ENCODE measurements around the gene ZDHHC14.

The ZDHHC14 gene

GRCh38 chr6:157453978-157454377 is 73.0 kb downstream of the ZDHHC14 start:
- Histone ChIP-seq H3K4me2 (ENCODE audit: low read depth, low read length) (no peak overlapping the region), H4K20me1 (ENCODE audit: insufficient read depth, low read length) (no peaks in the 10 kb centered on the region), H3K36me3 (replicated peaks; ENCODE audit: insufficient read depth, low read length) (no peaks in the 10 kb centered on the region), H3K9me3 (replicated peaks; ENCODE audit: insufficient read depth, low read length) (no peaks in the 10 kb centered on the region), H3K9me2 (replicated peaks; ENCODE audit: insufficient read depth, low read length) (no peaks in the 10 kb centered on the region), H2AFZ (ENCODE audit: low read length) (no peak overlapping the region), H3K79me2 (ENCODE audit: low read length) (no peaks in the 10 kb centered on the region), H3K27ac (ENCODE audit: low read length) (no peak overlapping the region), H3K9ac (ENCODE audit: low read length) (no peak overlapping the region), H3K4me3 (ENCODE audit: low read length) (no peak overlapping the region), H3F3A (ENCODE audit: insufficient read depth, low read length) (no peaks in the 10 kb centered on the region), H3K4me1 (ENCODE audit: low read length) (no peaks in the 10 kb centered on the region), H3K27me3 (replicated peaks; ENCODE audit: insufficient read depth, low read length) (no peaks in the 10 kb centered on the region)
- no peak for TF ChIP-seq EZH2phosphoT487 (IDR thresholded peaks at IDR 0.05; ENCODE audit: low read length)
- TF ChIP-seq EZH2 (optimal IDR thresholded peaks at IDR 0.05; ENCODE audit: low read depth, low read length) = no peak
- TF ChIP-seq CTCF (IDR thresholded peaks at IDR 0.05; ENCODE audit: low read length) = no peak
- DNase-seq = no peak

- Histone ChIP-seq H3K27me3 (replicated peaks; ENCODE audit: insufficient read depth, low read length) (no peaks in the 10 kb centered on the region), H3K36me3 (replicated peaks; ENCODE audit: insufficient read depth, low read length) (no peaks in the 10 kb centered on the region), H3K79me2 (ENCODE audit: low read length) (no peaks in the 10 kb centered on the region), H3K4me2 (ENCODE audit: low read depth, low read length) (no peak overlapping the region), H3K9me3 (replicated peaks; ENCODE audit: insufficient read depth, low read length) (no peaks in the 10 kb centered on the region), H3K9me2 (replicated peaks; ENCODE audit: insufficient read depth, low read length) (no peaks in the 10 kb centered on the region), H2AFZ (ENCODE audit: low read length) (no peak overlapping the region), H3K4me1 (ENCODE audit: low read length) (no peaks in the 10 kb centered on the region), H3K4me3 (ENCODE audit: low read length) (no peak overlapping the region), H4K20me1 (ENCODE audit: insufficient read depth, low read length) (no peaks in the 10 kb centered on the region), H3K27ac (ENCODE audit: low read length) (no peak overlapping the region), H3K9ac (ENCODE audit: low read length) (no peak overlapping the region), H3F3A (ENCODE audit: insufficient read depth, low read length) (no peaks in the 10 kb centered on the region)
- TF ChIP-seq EZH2 (optimal IDR thresholded peaks at IDR 0.05; ENCODE audit: low read depth, low read length) (no peak), CTCF (IDR thresholded peaks at IDR 0.05; ENCODE audit: low read length) (no peak), EZH2phosphoT487 (IDR thresholded peaks at IDR 0.05; ENCODE audit: low read length) (no peak)
- no peak for DNase-seq
These were observed 74.0 kb downstream of the ZDHHC14 start for GRCh38 chr6:157454762-157455714.

GRCh38 chr6:157455731-157456523 is 74.9 kb downstream of the ZDHHC14 start:
- Histone ChIP-seq H3K36me3 (replicated peaks; ENCODE audit: insufficient read depth, low read length) (no peaks in the 10 kb centered on the region), H3K4me2 (ENCODE audit: low read depth, low read length) (no peak overlapping the region), H3F3A (ENCODE audit: insufficient read depth, low read length) (no peaks in the 10 kb centered on the region), H3K27me3 (replicated peaks; ENCODE audit: insufficient read depth, low read length) (no peaks in the 10 kb centered on the region), H3K27ac (ENCODE audit: low read length) (no peak overlapping the region), H3K79me2 (ENCODE audit: low read length) (no peaks in the 10 kb centered on the region), H3K4me3 (ENCODE audit: low read length) (no peak overlapping the region), H3K9me2 (replicated peaks; ENCODE audit: insufficient read depth, low read length) (no peaks in the 10 kb centered on the region), H4K20me1 (ENCODE audit: insufficient read depth, low read length) (no peaks in the 10 kb centered on the region), H2AFZ (ENCODE audit: low read length) (no peak overlapping the region), H3K9ac (ENCODE audit: low read length) (no peak overlapping the region), H3K4me1 (ENCODE audit: low read length) (no peaks in the 10 kb centered on the region), H3K9me3 (replicated peaks; ENCODE audit: insufficient read depth, low read length) (no peaks in the 10 kb centered on the region)
- DNase-seq = no peak
- TF ChIP-seq CTCF (IDR thresholded peaks at IDR 0.05; ENCODE audit: low read length) (no peak), EZH2 (optimal IDR thresholded peaks at IDR 0.05; ENCODE audit: low read depth, low read length) (no peak), EZH2phosphoT487 (IDR thresholded peaks at IDR 0.05; ENCODE audit: low read length) (no peak)
